ENCODE results near the gene SLC39A11. TPM values are rescaled to one million over a fixed set of nuclear protein-coding genes. Genes with fewer than 3 reads are reported as not detected.

SLC39A11 gene
- polyA plus RNA-seq, 3 donors, result 16.6 to 27.9 (median 26.6) TPM

DNA sequence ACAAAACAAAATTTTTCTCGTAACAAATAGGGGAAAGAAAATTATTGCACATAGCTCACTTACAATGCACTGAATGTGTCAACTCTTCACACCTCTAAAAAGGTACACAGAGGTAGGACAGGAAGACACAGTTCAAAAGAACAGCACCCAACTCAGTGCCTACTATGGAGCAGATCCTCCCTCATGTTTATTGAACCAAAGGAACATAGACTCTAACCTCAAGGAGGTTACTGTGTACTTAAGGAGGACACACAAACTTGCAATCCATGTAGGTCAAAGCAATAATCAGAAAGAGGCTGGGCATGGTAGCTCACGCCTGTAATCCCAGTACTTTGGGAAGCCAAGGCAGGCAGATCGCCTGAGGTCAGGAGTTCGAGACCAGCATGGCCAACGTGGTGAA lies 50.3 kb downstream of the SLC39A11 start:
- intact Hi-C loops (cut with micrococcal nuclease), result no loop called here
- Histone ChIP-seq H3K27me3 (ENCODE audit: control insufficient read depth in 2 of 2, insufficient read depth in 2 of 2, low read length in 2 of 2) (no peaks in the 10 kb centered on the region), H4K20me1 (ENCODE audit: insufficient read depth, low read length) (peaks cover 29% of the 10 kb centered on the region), H3K27ac (ENCODE audit: low read depth in 1 of 2, low read length in 2 of 2) (no peak overlapping the region), H3K4me1 (ENCODE audit: control insufficient read depth in 1 of 2, insufficient read depth in 2 of 2, low read length in 2 of 2) (peaks cover 3 to 21% of the 10 kb centered on the region in 2 donors), H3K4me3 (replicated peaks in 1 of 3; ENCODE audit: low read depth in 2 of 3, low read length in 3 of 3) (no peak overlapping the region), H3K9ac (ENCODE audit: insufficient read depth, low read length, poor library complexity, severe bottlenecking) (no peak overlapping the region), H3K79me2 (ENCODE audit: insufficient read depth, low read length) (peaks cover 88% of the 10 kb centered on the region), H3K36me3 (replicated peaks in 1 of 2; ENCODE audit: control insufficient read depth in 1 of 2, insufficient read depth in 2 of 2, low read length in 2 of 2) (peaks cover 9 to 32% of the 10 kb centered on the region in 2 donors), H2AFZ (ENCODE audit: insufficient read depth, low read depth, low read length, poor library complexity, severe bottlenecking) (no peak overlapping the region), H3K4me2 (replicated peaks; ENCODE audit: extremely low read depth, low read length, poor library complexity, severe bottlenecking) (no peak overlapping the region), H3K9me3 (replicated peaks in 1 of 2; ENCODE audit: control insufficient read depth in 1 of 2, insufficient read depth in 1 of 2, low read length in 2 of 2) (no peaks in the 10 kb centered on the region)
- no peak for DNase-seq
- peaks cover 0 to 2% (median 1%) of the 10 kb centered on the region in 3 donors for H3K27me3 Mint-ChIP-seq (ENCODE audit: low read depth in 3 of 3)
- TF ChIP-seq, protein P1, sequence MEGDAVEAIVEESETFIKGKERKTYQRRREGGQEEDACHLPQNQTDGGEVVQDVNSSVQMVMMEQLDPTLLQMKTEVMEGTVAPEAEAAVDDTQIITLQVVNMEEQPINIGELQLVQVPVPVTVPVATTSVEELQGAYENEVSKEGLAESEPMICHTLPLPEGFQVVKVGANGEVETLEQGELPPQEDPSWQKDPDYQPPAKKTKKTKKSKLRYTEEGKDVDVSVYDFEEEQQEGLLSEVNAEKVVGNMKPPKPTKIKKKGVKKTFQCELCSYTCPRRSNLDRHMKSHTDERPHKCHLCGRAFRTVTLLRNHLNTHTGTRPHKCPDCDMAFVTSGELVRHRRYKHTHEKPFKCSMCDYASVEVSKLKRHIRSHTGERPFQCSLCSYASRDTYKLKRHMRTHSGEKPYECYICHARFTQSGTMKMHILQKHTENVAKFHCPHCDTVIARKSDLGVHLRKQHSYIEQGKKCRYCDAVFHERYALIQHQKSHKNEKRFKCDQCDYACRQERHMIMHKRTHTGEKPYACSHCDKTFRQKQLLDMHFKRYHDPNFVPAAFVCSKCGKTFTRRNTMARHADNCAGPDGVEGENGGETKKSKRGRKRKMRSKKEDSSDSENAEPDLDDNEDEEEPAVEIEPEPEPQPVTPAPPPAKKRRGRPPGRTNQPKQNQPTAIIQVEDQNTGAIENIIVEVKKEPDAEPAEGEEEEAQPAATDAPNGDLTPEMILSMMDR (IDR thresholded peaks at IDR 0.05), result no peak
- peaks cover 38 to 49% of the 10 kb centered on the region in 2 donors for H3K36me3 Mint-ChIP-seq
- no peak overlapping the region for H3K27ac Mint-ChIP-seq
- peaks cover 0 to 5% (median 0%) of the 10 kb centered on the region in 7 donors for H3K9me3 Mint-ChIP-seq
- 95% methylated on average over 3 of the region's 5 CpGs for WGBS (ENCODE audit: insufficient coverage)
- no peak overlapping the region for H3K4me3 Mint-ChIP-seq
- peaks cover 46% of the 10 kb centered on the region for H3K4me1 Mint-ChIP-seq

DNA sequence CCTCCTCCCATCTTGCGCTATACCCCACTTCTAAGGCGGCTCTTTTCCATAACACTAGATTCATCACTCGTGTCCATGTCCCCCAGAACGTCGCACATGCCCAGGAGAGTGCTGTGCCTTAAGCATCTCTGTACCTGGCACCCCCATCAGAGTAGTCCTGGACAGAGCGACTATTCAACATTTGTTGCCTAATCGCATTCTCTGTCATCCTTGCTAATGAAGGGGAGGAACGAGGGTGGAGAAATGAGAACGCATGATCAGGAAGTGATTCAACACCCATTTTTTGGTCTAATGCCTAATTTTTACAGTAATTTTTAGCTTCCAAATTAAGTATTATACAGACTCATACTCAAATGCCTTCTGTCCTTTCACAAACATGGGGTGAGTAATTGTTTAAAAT lies 53.2 kb downstream of the SLC39A11 start:
- Histone ChIP-seq H4K20me1 (ENCODE audit: insufficient read depth, low read length) (peaks cover 16% of the 10 kb centered on the region), H3K4me1 (ENCODE audit: control insufficient read depth in 1 of 2, insufficient read depth in 2 of 2, low read length in 2 of 2) (peaks cover 3 to 21% of the 10 kb centered on the region in 2 donors), H2AFZ (ENCODE audit: insufficient read depth, low read depth, low read length, poor library complexity, severe bottlenecking) (no peak overlapping the region), H3K4me2 (replicated peaks; ENCODE audit: extremely low read depth, low read length, poor library complexity, severe bottlenecking) (peak overlapping the region; percentile 6), H3K9ac (ENCODE audit: insufficient read depth, low read length, poor library complexity, severe bottlenecking) (no peak overlapping the region), H3K36me3 (replicated peaks in 1 of 2; ENCODE audit: control insufficient read depth in 1 of 2, insufficient read depth in 2 of 2, low read length in 2 of 2) (peaks cover 8 to 24% of the 10 kb centered on the region in 2 donors), H3K4me3 (replicated peaks in 1 of 3; ENCODE audit: low read depth in 2 of 3, low read length in 3 of 3) (no peak overlapping the region), H3K27me3 (ENCODE audit: control insufficient read depth in 2 of 2, insufficient read depth in 2 of 2, low read length in 2 of 2) (no peaks in the 10 kb centered on the region), H3K79me2 (ENCODE audit: insufficient read depth, low read length) (peaks cover 85% of the 10 kb centered on the region), H3K9me3 (replicated peaks in 1 of 2; ENCODE audit: control insufficient read depth in 1 of 2, insufficient read depth in 1 of 2, low read length in 2 of 2) (no peaks in the 10 kb centered on the region), H3K27ac (ENCODE audit: low read depth in 1 of 2, low read length in 2 of 2) (peak overlapping the region in 1 of 2 donors; percentile 33)
- WGBS (ENCODE audit: insufficient coverage), result 96% methylated on average over 5 of the region's 9 CpGs
- H3K27ac Mint-ChIP-seq, result peak overlapping the region in 5 of 7 donors; percentile 37 to 77 (median 69)
- TF ChIP-seq, protein P1 (IDR thresholded peaks at IDR 0.05), result no peak
- H3K9me3 Mint-ChIP-seq, result peaks cover 0 to 5% (median 0%) of the 10 kb centered on the region in 7 donors
- DNase-seq, result peak in 1 of 3 donors; percentile 31
- intact Hi-C loops (cut with micrococcal nuclease), result no loop called here
- peaks cover 32% of the 10 kb centered on the region for H3K4me1 Mint-ChIP-seq
- no peak overlapping the region for H3K4me3 Mint-ChIP-seq
- H3K27me3 Mint-ChIP-seq (ENCODE audit: low read depth in 3 of 3), result peaks cover 0 to 1% (median 0%) of the 10 kb centered on the region in 3 donors
- peaks cover 31 to 51% of the 10 kb centered on the region in 2 donors for H3K36me3 Mint-ChIP-seq
